H1 (cell line): ENCODE results near the gene ACHE.

Experiments
- CTCF ChIP-seq, 3 experiments: IDR thresholded peaks; 1 replicate in 2 of 3; 2 replicates in 1 of 3; pipeline versions ENCODE4 v1.5.1 to v1.6.1; 2011; ENCODE audit warnings: low read length in 3 of 3, mild to moderate bottlenecking in 3 of 3, inconsistent platforms in 2 of 3, low read depth in 1 of 3, moderate library complexity in 1 of 3; ENCODE audit not compliant: insufficient read depth in 1 of 3; ENCODE audit errors: control extremely low read depth in 1 of 3
- JUND ChIP-seq: IDR thresholded peaks from 2 replicates; pipeline ENCODE4 v1.6.1; 2011; ENCODE audit warnings: mild to moderate bottlenecking, improper control_type of control experiment, low read length
- POLR2A ChIP-seq, 2 experiments: IDR thresholded peaks; 1 replicate in 1 of 2; 2 replicates in 1 of 2; pipeline ENCODE4 v1.6.1; 2011; ENCODE audit warnings: low read depth in 2 of 2, low read length in 2 of 2, mild to moderate bottlenecking in 2 of 2; ENCODE audit errors: control extremely low read depth in 1 of 2
- SIX5 ChIP-seq: IDR thresholded peaks from 2 replicates; pipeline ENCODE4 v1.6.1; 2011; ENCODE audit warnings: mild to moderate bottlenecking, low read depth, low read length
- TAF1 ChIP-seq: IDR thresholded peaks from 2 replicates; pipeline ENCODE4 v1.6.1; 2011; ENCODE audit warnings: mild to moderate bottlenecking, low read depth, low read length

- TF ChIP-seq TAF1 (no peak), JUND (no peak), POLR2A (IDR thresholded peaks at IDR 0.05; ENCODE audit: control extremely low read depth in 1 of 2, low read depth in 2 of 2, low read length in 2 of 2) (no peak), CTCF (IDR thresholded peaks at IDR 0.05; ENCODE audit: control extremely low read depth in 1 of 3, insufficient read depth in 1 of 3, low read depth in 1 of 3, low read length in 3 of 3) (no peak), SIX5 (no peak)
Observed at GRCh38 chr7:100888291-100888987, 7.2 kb downstream of the ACHE start.
